Neural cell (in vitro differentiated cells): ENCODE measurements around the gene FHIT. TPM values are rescaled to one million over a fixed set of nuclear protein-coding genes. Genes with fewer than 3 reads are reported as not detected.

Experiments
- H2AFZ ChIP-seq: fragments of 200-600, 300-800 bp; sonication (generic), shearing (Covaris generic); 2 replicates; pipeline ENCODE4 v1.6.0; 2014; ENCODE audit warnings: low read depth, mild to moderate bottlenecking, antibody characterized with exemption, low read length, moderate library complexity
- H3F3A ChIP-seq: fragments of 200-600 bp; shearing (Covaris generic); 2 replicates; pipeline ENCODE4 v1.6.1; 2016; ENCODE audit warnings: mild to moderate bottlenecking, moderate library complexity, mixed read lengths, antibody characterized with exemption, low read length; ENCODE audit not compliant: insufficient read depth, poor library complexity, severe bottlenecking
- H3K27ac ChIP-seq: fragments of 200-600, 300-800 bp; sonication (generic), shearing (Covaris generic); 2 replicates; pipeline ENCODE4 v1.5.1; 2014; ENCODE audit warnings: mild to moderate bottlenecking, low read length, moderate library complexity
- H3K27me3 ChIP-seq: fragments of 300-800, 200-600 bp; sonication (generic), shearing (Covaris generic); 2 replicates; pipeline ENCODE4 v1.6.0; 2014; ENCODE audit warnings: mild to moderate bottlenecking, low read depth, low read length, moderate library complexity; ENCODE audit not compliant: insufficient read depth
- H3K36me3 ChIP-seq: fragments of 300-800, 200-600 bp; sonication (generic), shearing (Covaris generic); 2 replicates; pipeline ENCODE4 v1.5.1; 2014; ENCODE audit warnings: mild to moderate bottlenecking, antibody characterized with exemption, low read length, moderate library complexity; ENCODE audit not compliant: insufficient read depth
- H3K4me2 ChIP-seq: fragments of 300-800, 200-600 bp; sonication (generic), shearing (Covaris generic); 2 replicates; pipeline ENCODE4 v1.6.0; 2014; ENCODE audit warnings: mild to moderate bottlenecking, low read length
- H3K4me3 ChIP-seq: fragments of 300-800, 200-600 bp; sonication (generic), shearing (Covaris generic); 2 replicates; pipeline ENCODE4 v1.5.1; 2014; ENCODE audit warnings: mild to moderate bottlenecking, low read length, moderate library complexity
- H3K79me2 ChIP-seq: fragments of 200-600 bp; shearing (Covaris generic); replicated peaks from 2 replicates; pipeline ENCODE4 v1.6.0; 2014; ENCODE audit warnings: mild to moderate bottlenecking, low read length, moderate library complexity; ENCODE audit not compliant: insufficient read depth
- H3K9ac ChIP-seq: fragments of 300-800, 200-600 bp; sonication (generic), shearing (Covaris generic); 2 replicates; pipeline ENCODE4 v1.6.1; 2016; ENCODE audit warnings: mild to moderate bottlenecking, low read length, mixed read lengths
- H3K9me2 ChIP-seq: fragments of 200-600 bp; shearing (Covaris generic); 2 replicates; pipeline ENCODE4 v1.6.1; 2016; ENCODE audit warnings: mild to moderate bottlenecking, low read length, mixed read lengths; ENCODE audit not compliant: insufficient read depth
- H3K9me3 ChIP-seq: fragments of 200-600, 300-800 bp; sonication (generic), shearing (Covaris generic); 2 replicates; pipeline ENCODE4 v1.6.1; 2016; ENCODE audit warnings: mild to moderate bottlenecking, mixed run types, low read length, moderate library complexity, mixed read lengths
- H4K20me1 ChIP-seq: fragments of 200-600 bp; shearing (Covaris generic); 2 replicates; pipeline ENCODE4 v1.6.1; 2016; ENCODE audit warnings: mild to moderate bottlenecking, mixed run types; ENCODE audit not compliant: insufficient read depth
- CTCF ChIP-seq: fragments of 450-650 bp; IDR thresholded peaks from 2 replicates; pipeline ENCODE4 v1.5.1; 2014; ENCODE audit warnings: antibody characterized with exemption, mild to moderate bottlenecking, moderate library complexity; ENCODE audit not compliant: poor library complexity, severe bottlenecking
- EP300 ChIP-seq: fragments of 450-650 bp; conservative IDR thresholded peaks from 2 replicates; pipeline ENCODE4 v1.6.1; 2014; ENCODE audit warnings: antibody characterized with exemption, mild to moderate bottlenecking, moderate library complexity; ENCODE audit not compliant: poor library complexity, severe bottlenecking
- EZH2 ChIP-seq: fragments of 200-600, 300-800 bp; shearing (Covaris generic), sonication (generic); IDR thresholded peaks from 2 replicates; pipeline ENCODE4 v1.6.1; 2014; ENCODE audit warnings: antibody characterized with exemption, low read length, borderline replicate concordance, mild to moderate bottlenecking; ENCODE audit not compliant: insufficient read depth, poor library complexity, severe bottlenecking
- MXI1 ChIP-seq: fragments of 450-650 bp; conservative IDR thresholded peaks from 2 replicates; pipeline ENCODE4 v1.6.1; 2014; ENCODE audit warnings: antibody characterized with exemption, mild to moderate bottlenecking; ENCODE audit not compliant: poor library complexity, severe bottlenecking
- POLR2AphosphoS5 ChIP-seq: IDR thresholded peaks from 2 replicates; pipeline ENCODE4 v1.6.1; 2012
- RAD21 ChIP-seq: fragments of 450-650 bp; conservative IDR thresholded peaks from 2 replicates; pipeline ENCODE4 v1.6.1; 2014; ENCODE audit warnings: antibody characterized with exemption, mild to moderate bottlenecking, moderate library complexity
- REST ChIP-seq: IDR thresholded peaks from 2 replicates; pipeline ENCODE4 v1.6.1; 2012; ENCODE audit warnings: borderline replicate concordance
- SMC3 ChIP-seq: fragments of 450-650 bp; conservative IDR thresholded peaks from 2 replicates; pipeline ENCODE4 v1.6.1; 2014; ENCODE audit warnings: antibody characterized with exemption, mild to moderate bottlenecking, moderate library complexity; ENCODE audit not compliant: poor library complexity
- TAF1 ChIP-seq: IDR thresholded peaks from 2 replicates; pipeline ENCODE4 v1.6.1; 2012; ENCODE audit warnings: low read depth
- polyA plus RNA-seq: library from polyadenylated mRNA; depleted of rRNA; stranded (reverse); fragments of >200 nt; gene quantifications from 2 replicates; pipeline ENCODE4 v1.2.3, GENCODE V29; 2014

The FHIT gene
- polyA plus RNA-seq, 1 donor from 2014 or later: not detected

GRCh38 chr3:60898321-60898720 is 352.9 kb downstream of the FHIT start:
- no peak overlapping the region for H3K4me3 ChIP-seq
- no peaks in the 10 kb centered on the region for H3K9me3 ChIP-seq
- H3K9me2 ChIP-seq: no peaks in the 10 kb centered on the region
- no peaks in the 10 kb centered on the region for H3K27me3 ChIP-seq
- no peaks in the 10 kb centered on the region for H4K20me1 ChIP-seq
- H3K27ac ChIP-seq: no peak overlapping the region
- H3F3A ChIP-seq: no peaks in the 10 kb centered on the region
- H3K79me2 ChIP-seq: no peaks in the 10 kb centered on the region
- H3K36me3 ChIP-seq: no peaks in the 10 kb centered on the region
- TF ChIP-seq TAF1: no peak
- TF ChIP-seq MXI1: no peak
- TF ChIP-seq EZH2: no peak
- TF ChIP-seq RAD21: no peak
- TF ChIP-seq REST: no peak
- TF ChIP-seq POLR2AphosphoS5: no peak
- TF ChIP-seq CTCF: no peak
- no peak for TF ChIP-seq EP300
- no peak for TF ChIP-seq SMC3
- no peak overlapping the region for H2AFZ ChIP-seq
- H3K9ac ChIP-seq: no peak overlapping the region
- no peak overlapping the region for H3K4me2 ChIP-seq

GRCh38 chr3:60893946-60894345 is 357.3 kb downstream of the FHIT start:
- H3K4me3 ChIP-seq: no peak overlapping the region
- no peaks in the 10 kb centered on the region for H3K27me3 ChIP-seq
- no peaks in the 10 kb centered on the region for H3K79me2 ChIP-seq
- H3K36me3 ChIP-seq: no peaks in the 10 kb centered on the region
- H2AFZ ChIP-seq: no peak overlapping the region
- no peaks in the 10 kb centered on the region for H3F3A ChIP-seq
- no peak overlapping the region for H3K4me2 ChIP-seq
- H3K27ac ChIP-seq: no peak overlapping the region
- H3K9ac ChIP-seq: no peak overlapping the region
- no peaks in the 10 kb centered on the region for H3K9me2 ChIP-seq
- H3K9me3 ChIP-seq: no peaks in the 10 kb centered on the region
- TF ChIP-seq EP300 (no peak), TAF1 (no peak), SMC3 (no peak), POLR2AphosphoS5 (no peak), MXI1 (no peak), EZH2 (no peak), REST (no peak), RAD21 (no peak), CTCF (no peak)
- no peaks in the 10 kb centered on the region for H4K20me1 ChIP-seq
